ENCODE results near the gene MMP7. TPM values are rescaled to one million over a fixed set of nuclear protein-coding genes. Genes with fewer than 3 reads are reported as not detected.

MMP7 gene, protein sequence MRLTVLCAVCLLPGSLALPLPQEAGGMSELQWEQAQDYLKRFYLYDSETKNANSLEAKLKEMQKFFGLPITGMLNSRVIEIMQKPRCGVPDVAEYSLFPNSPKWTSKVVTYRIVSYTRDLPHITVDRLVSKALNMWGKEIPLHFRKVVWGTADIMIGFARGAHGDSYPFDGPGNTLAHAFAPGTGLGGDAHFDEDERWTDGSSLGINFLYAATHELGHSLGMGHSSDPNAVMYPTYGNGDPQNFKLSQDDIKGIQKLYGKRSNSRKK
- total RNA-seq, result not detected

DNA sequence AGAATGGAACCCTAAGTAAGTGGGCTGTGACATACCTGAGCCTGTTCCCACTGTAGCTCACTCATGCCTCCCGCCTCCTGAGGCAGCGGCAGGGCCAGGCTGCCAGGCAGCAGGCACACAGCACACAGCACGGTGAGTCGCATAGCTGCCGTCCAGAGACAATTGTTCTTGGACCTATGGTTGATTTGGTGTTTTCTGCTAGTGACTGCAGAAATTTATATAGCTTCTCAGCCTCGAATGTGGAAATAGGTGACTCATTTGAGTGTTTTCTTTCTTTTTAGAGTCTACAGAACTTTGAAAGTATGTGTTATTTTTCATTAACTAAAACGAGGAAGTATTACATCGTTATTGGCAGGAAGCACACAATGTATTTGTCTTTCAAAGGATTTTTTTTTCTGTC lies at the start of gene MMP7:
TSS of gene MMP7 (minus strand) at position 190 of the 400 bp plus-strand sequence. CDS start at position 143, 47 bp downstream.
- peaks cover 7% of the 10 kb centered on the region for H3K27me3 Mint-ChIP-seq (ENCODE audit: low read depth)
- no peaks in the 10 kb centered on the region for H3K9me3 Mint-ChIP-seq
- no peak within 1 kb of the TSS for H3K27ac Mint-ChIP-seq
- no peaks in the 10 kb centered on the region for H3K4me1 Mint-ChIP-seq (ENCODE audit: low read depth)
- ATAC-seq (replicated peaks in 1 of 2) (no peak), DNase-seq (no peak)
- H3K4me3 Mint-ChIP-seq, result no peak within 1 kb of the TSS
- H3K36me3 Mint-ChIP-seq (ENCODE audit: insufficient read depth in 2 of 2), result no peaks in the 10 kb centered on the region

DNA sequence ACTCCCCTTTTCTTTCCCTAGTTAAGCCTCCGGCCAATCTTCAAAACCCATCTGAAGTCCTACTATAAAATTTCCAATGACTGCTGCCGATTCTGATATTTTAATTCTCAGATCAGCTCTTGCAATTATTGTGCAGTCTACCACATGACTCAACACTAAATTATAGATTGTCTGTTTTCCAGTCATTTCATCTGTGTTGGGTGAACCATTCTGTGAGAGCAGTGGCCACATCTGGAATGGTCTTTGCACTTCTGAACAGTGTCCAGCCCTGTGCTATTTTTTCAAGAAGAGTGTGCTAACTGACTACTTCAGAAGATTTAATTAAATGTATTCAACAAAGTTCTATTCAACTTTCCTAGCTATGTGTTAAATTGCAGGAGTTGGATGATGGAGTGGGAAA lies 47.2 kb upstream of the MMP7 start:
- Mint-ChIP-seq H3K4me3 (no peak overlapping the region), H3K9me3 (no peaks in the 10 kb centered on the region), H3K4me1 (ENCODE audit: low read depth) (peaks cover 36% of the 10 kb centered on the region), H3K27me3 (ENCODE audit: low read depth) (no peaks in the 10 kb centered on the region), H3K36me3 (ENCODE audit: insufficient read depth in 2 of 2) (no peaks in the 10 kb centered on the region), H3K27ac (no peak overlapping the region)
- ATAC-seq (replicated peaks in 1 of 2), result peak in 1 of 2 donors; percentile 40
- DNase-seq, result no peak

DNA sequence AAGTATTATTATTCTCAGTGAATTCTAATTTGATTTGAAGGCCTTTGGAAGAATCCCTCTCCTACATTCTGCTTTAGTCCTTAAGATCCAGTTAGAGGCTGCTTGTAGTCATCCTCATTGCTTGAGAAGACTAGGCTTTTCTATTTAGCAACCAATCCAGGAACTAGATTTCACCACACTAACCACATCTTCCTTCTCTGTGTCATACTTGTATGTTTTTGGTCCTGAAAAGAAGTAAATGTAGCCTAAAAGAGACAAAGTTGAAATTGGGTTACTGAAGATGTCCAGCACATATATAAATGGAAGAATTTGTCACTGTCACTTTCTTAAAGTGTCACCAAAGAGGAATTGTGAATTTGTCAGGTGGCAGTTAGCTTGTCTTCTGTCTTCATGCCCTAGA lies 46.6 kb upstream of the MMP7 start:
- H3K4me1 Mint-ChIP-seq (ENCODE audit: low read depth), result peaks cover 36% of the 10 kb centered on the region
- H3K36me3 Mint-ChIP-seq (ENCODE audit: insufficient read depth in 2 of 2), result no peaks in the 10 kb centered on the region
- H3K27ac Mint-ChIP-seq, result peak overlapping the region; percentile 54
- peak overlapping the region in 1 of 2 donors; percentile 25 for H3K4me3 Mint-ChIP-seq
- peak; percentile 62 to 67 for ATAC-seq (replicated peaks in 1 of 2)
- DNase-seq, result no peak
- H3K27me3 Mint-ChIP-seq (ENCODE audit: low read depth), result no peaks in the 10 kb centered on the region
- H3K9me3 Mint-ChIP-seq, result peaks cover 0 to under 1% of the 10 kb centered on the region in 2 donors

DNA sequence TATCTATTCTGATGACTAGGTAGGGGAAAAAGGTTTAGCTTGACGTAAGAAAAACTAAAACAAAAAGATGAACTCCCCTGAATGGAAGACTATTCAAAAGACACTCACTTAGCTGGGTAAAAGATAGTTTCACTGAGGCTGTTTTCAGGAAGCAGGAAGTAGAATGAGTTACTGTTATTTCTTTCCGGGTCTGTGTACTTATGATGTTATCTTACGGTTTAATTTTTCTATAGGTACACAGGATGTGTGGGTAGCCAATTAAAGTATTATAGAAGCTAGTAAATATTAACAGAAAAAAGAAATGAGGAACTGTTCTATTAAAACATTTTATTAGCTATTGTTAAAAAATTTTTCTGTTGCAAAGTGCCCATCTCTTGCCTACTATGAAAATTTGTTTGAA lies 45.8 kb upstream of the MMP7 start:
- ATAC-seq (replicated peaks in 1 of 2), result no peak
- Mint-ChIP-seq H3K27ac (no peak overlapping the region), H3K4me3 (no peak overlapping the region)

DNA sequence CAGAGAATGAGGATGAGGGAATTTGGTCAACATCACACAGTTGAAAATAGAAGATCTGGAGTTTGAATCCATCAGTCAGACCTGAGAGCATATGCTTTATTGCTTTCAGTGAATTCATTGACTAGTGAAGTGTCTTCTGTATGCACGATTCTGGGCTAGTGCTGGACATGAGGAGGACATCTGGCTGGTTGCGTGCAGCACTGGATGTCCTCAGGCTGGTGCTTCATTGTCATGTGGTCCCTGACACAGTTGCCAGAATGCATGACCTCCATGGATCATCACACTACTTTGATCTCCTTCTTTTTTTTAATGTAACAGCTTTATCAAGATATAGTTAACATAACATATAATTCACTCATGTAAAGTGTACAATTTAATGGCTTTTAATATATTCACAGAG lies 44.5 kb upstream of the MMP7 start:
- peaks cover 28% of the 10 kb centered on the region for H3K4me1 Mint-ChIP-seq (ENCODE audit: low read depth)
- no peak overlapping the region for H3K27ac Mint-ChIP-seq
- no peaks in the 10 kb centered on the region for H3K27me3 Mint-ChIP-seq (ENCODE audit: low read depth)
- H3K36me3 Mint-ChIP-seq (ENCODE audit: insufficient read depth in 2 of 2), result peaks cover 0 to 1% of the 10 kb centered on the region in 2 donors
- peaks cover 0 to 3% of the 10 kb centered on the region in 2 donors for H3K9me3 Mint-ChIP-seq
- DNase-seq (no peak), ATAC-seq (replicated peaks in 1 of 2) (no peak)
- H3K4me3 Mint-ChIP-seq, result no peak overlapping the region

More for the DNA sequence above, 45.8 kb upstream of the MMP7 start:
- peaks cover 0 to 1% of the 10 kb centered on the region in 2 donors for H3K36me3 Mint-ChIP-seq (ENCODE audit: insufficient read depth in 2 of 2)
- H3K9me3 Mint-ChIP-seq, result peaks cover 0 to 3% of the 10 kb centered on the region in 2 donors
- no peaks in the 10 kb centered on the region for H3K27me3 Mint-ChIP-seq (ENCODE audit: low read depth)
- H3K4me1 Mint-ChIP-seq (ENCODE audit: low read depth), result peaks cover 36% of the 10 kb centered on the region
- no peak for DNase-seq

DNA sequence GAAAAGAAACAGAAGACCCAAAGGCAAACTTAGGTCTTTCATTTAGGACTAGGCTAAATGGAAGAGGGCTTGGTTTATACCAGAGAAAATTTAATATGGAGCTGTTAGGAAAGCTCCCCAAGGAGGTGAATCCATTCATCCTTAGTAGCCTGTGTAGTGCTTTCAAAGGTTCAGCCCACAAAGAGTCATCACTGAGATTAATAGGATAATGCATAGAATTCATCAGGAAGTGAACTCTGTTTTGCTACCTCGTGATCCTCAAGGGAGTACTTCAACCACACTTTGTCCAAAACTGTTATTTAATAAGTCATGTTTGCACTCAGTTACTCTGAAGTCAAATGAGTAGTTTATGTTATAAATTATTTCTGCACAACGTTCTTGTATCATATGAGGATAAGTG lies 43.3 kb upstream of the MMP7 start:
- Mint-ChIP-seq H3K36me3 (ENCODE audit: insufficient read depth in 2 of 2) (peaks cover 3 to 8% of the 10 kb centered on the region in 2 donors), H3K27me3 (ENCODE audit: low read depth) (no peaks in the 10 kb centered on the region)

DNA sequence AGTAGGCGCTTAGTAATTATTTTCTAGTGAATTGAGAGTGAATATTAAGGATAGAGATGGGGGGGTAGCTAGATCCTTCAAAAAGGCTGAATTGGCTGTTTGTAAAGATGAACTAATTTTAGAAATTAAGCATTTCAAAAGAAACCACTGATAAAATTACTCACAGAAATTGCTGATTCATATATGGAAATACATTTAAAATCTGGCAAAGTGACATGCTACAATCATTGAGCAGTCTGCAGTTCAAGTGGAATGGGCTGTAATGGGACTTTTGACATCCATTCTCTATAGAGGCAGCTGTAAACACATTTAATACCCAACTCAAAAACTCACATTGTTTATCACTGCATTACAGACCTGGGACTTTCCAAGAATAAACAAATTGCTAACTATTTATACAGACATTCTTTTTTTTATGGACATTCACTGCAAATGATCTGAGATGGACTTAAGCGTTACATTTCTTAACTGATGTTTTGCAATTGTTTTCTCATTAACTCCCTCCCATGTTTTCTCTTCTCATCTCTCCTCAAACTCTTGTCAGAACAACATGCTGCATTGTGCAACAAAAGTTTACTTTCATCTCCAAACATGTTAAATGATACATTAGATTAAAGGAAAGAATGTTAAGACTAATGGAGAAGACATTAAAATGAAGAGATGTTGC lies 42.1 kb upstream of the MMP7 start:
- Mint-ChIP-seq H3K27ac (no peak overlapping the region), H3K9me3 (peaks cover 3 to 13% of the 10 kb centered on the region in 2 donors), H3K36me3 (ENCODE audit: insufficient read depth in 2 of 2) (peaks cover 7 to 15% of the 10 kb centered on the region in 2 donors), H3K4me1 (ENCODE audit: low read depth) (peaks cover 23% of the 10 kb centered on the region), H3K27me3 (ENCODE audit: low read depth) (no peaks in the 10 kb centered on the region), H3K4me3 (no peak overlapping the region)
- DNase-seq (no peak), ATAC-seq (replicated peaks in 1 of 2) (no peak)

More for the DNA sequence above, 43.3 kb upstream of the MMP7 start:
- Mint-ChIP-seq H3K27ac (no peak overlapping the region), H3K4me1 (ENCODE audit: low read depth) (peaks cover 24% of the 10 kb centered on the region), H3K4me3 (no peak overlapping the region), H3K9me3 (peaks cover 0 to 9% of the 10 kb centered on the region in 2 donors)
- no peak for DNase-seq
- ATAC-seq (replicated peaks in 1 of 2), result no peak

DNA sequence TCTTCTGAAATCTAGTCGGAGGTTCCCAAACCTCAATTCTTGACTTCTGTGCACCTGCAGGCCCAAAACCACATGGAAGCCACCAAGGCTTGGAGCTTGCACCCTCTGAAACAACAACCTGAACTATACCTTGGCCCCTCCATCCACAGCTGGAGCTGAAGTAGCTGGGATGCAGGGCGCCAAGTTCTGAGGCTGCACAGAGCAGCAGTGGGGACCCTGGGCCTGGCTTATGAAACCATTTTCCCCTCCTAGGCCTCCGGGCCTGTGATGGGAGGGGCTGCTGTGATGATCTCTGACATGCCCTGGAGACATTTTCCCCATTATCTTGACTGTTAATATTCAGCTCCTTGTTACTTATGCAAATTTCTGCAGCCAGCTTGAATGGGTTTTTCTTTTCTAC lies 38.3 kb upstream of the MMP7 start:
- ATAC-seq (replicated peaks in 1 of 2), result no peak
- Mint-ChIP-seq H3K36me3 (ENCODE audit: insufficient read depth in 2 of 2) (peaks cover 14 to 23% of the 10 kb centered on the region in 2 donors), H3K27me3 (ENCODE audit: low read depth) (no peaks in the 10 kb centered on the region), H3K27ac (no peak overlapping the region), H3K4me3 (no peak overlapping the region), H3K9me3 (peaks cover 6 to 18% of the 10 kb centered on the region in 2 donors), H3K4me1 (ENCODE audit: low read depth) (peaks cover 4% of the 10 kb centered on the region)
- DNase-seq, result no peak

DNA sequence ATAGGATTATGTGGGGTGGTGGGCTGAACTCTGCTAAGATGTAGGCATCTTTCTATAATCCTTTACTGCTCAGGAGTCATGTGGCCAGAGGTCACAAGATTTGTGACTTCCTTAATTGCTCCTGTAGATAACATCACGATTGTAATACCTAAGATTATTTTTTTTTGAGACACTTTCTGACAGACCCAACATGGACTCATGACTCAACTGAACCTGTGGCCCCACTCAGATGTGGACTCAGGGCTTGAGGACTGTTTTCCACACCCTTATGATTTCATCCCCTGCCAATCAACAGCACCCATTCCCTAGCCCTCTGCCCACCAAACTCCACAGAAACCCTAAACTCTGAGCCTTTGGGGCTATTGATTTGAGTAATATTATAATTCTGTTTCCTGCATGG lies 35.6 kb upstream of the MMP7 start:
- Mint-ChIP-seq H3K4me1 (ENCODE audit: low read depth) (peaks cover 21% of the 10 kb centered on the region), H3K27me3 (ENCODE audit: low read depth) (no peaks in the 10 kb centered on the region), H3K36me3 (ENCODE audit: insufficient read depth in 2 of 2) (peaks cover 14 to 21% of the 10 kb centered on the region in 2 donors), H3K4me3 (no peak overlapping the region), H3K27ac (no peak overlapping the region), H3K9me3 (peaks cover 6 to 15% of the 10 kb centered on the region in 2 donors)
- no peak for ATAC-seq (replicated peaks in 1 of 2)
- no peak for DNase-seq

DNA sequence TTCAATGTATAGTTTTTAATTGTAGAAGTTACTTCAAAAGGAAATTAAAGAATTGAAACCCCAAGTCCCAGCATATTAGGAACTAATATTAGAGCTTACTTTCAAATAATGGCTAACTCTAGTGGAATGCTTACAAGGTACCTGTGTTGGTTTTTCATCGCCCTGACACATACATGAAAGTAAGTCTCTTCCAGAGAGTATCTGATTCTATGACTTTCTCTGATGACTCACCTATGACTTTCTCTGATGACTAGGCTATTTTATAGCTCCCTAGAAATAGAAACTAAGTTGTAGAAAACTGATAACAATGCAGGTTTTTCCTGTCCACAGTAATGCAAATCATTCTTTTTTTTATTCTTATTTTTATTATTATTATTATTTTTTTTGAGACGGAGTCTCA lies 33.6 kb upstream of the MMP7 start:
- H3K27me3 Mint-ChIP-seq (ENCODE audit: low read depth), result no peaks in the 10 kb centered on the region
- ATAC-seq (replicated peaks in 1 of 2) (peak; percentile 98 to 99), DNase-seq (no peak)
- H3K9me3 Mint-ChIP-seq, result peaks cover 6 to 10% of the 10 kb centered on the region in 2 donors
- H3K27ac Mint-ChIP-seq, result peak overlapping the region; percentile 65
- H3K4me1 Mint-ChIP-seq (ENCODE audit: low read depth), result peaks cover 37% of the 10 kb centered on the region
- H3K36me3 Mint-ChIP-seq (ENCODE audit: insufficient read depth in 2 of 2), result peaks cover 12 to 16% of the 10 kb centered on the region in 2 donors
- no peak overlapping the region for H3K4me3 Mint-ChIP-seq

DNA sequence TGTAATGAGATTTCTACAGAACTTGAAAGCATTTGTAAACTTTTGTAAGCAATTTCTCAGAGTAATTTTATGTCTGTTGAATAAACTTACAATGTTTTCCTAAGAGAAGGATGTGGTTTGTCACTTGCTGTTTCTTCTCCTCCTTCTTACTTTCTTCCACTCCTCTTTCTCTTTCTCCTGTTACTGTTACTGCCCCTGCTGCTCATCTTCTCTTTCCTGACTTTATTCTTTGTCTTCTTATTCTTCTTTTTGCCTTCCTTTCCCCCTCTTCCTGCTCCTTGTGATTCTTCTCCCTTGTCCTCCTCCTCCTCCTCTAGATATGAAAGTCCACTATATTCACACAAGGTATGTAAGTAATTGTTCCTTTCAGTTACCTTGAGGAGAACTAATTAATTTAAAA lies 31.1 kb upstream of the MMP7 start:
- ATAC-seq (replicated peaks in 1 of 2) (no peak), DNase-seq (no peak)
- H3K36me3 Mint-ChIP-seq (ENCODE audit: insufficient read depth in 2 of 2), result peaks cover 2 to 5% of the 10 kb centered on the region in 2 donors
- no peak overlapping the region for H3K4me3 Mint-ChIP-seq
- H3K27ac Mint-ChIP-seq, result no peak overlapping the region
- H3K9me3 Mint-ChIP-seq, result peaks cover 0 to 4% of the 10 kb centered on the region in 2 donors
- no peaks in the 10 kb centered on the region for H3K27me3 Mint-ChIP-seq (ENCODE audit: low read depth)
- peaks cover 37% of the 10 kb centered on the region for H3K4me1 Mint-ChIP-seq (ENCODE audit: low read depth)

DNA sequence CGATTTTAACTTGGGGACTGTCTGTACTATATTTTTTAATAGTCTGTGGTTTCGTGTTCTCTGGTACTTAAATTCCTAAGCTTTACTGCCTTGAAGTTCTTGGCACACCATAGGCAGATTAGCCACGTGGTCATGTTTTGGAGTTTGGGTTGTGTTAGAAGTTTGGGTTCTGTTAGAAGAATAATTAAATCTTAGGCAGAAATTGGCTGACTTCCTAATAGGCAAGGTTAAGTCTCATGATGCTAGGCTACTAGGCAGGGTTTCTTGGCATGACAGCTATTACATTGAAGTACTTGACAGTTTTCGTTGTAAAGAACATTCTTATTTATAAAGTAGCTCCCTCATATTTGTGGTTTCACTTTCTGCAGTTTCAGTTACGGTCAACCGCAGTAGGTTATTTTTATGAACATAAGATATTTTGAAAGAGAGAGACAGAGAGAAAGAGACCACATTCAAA lies 30.0 kb upstream of the MMP7 start:
- no peaks in the 10 kb centered on the region for H3K27me3 Mint-ChIP-seq (ENCODE audit: low read depth)
- H3K36me3 Mint-ChIP-seq (ENCODE audit: insufficient read depth in 2 of 2), result no peaks in the 10 kb centered on the region
- peaks cover 37% of the 10 kb centered on the region for H3K4me1 Mint-ChIP-seq (ENCODE audit: low read depth)
- ATAC-seq (replicated peaks in 1 of 2) (peak; percentile 38 to 46), DNase-seq (no peak)
- H3K4me3 Mint-ChIP-seq, result peak overlapping the region; percentile 39 to 75
- no peaks in the 10 kb centered on the region for H3K9me3 Mint-ChIP-seq
- peak overlapping the region; percentile 40 for H3K27ac Mint-ChIP-seq

DNA sequence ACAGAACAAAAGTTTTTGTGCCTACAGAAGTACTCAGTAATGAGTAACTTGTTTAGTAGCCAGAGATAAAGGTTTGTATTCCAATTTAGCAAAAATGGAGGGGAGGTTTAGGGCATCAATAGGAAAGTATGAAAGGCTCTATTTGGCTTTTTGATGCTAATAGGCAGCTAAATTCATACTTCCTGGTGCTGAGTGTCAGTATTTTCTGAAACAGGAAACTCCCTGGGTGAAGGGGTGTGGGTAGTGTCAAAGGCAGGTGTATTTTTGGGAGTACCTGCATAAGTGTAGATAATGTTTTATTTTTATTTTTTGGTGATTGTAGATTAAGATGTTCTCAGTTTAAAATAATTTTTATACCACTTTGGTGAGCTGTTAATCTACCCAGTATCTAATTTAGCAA lies 29.3 kb upstream of the MMP7 start:
- no peak for ATAC-seq (replicated peaks in 1 of 2)
- peaks cover 37% of the 10 kb centered on the region for H3K4me1 Mint-ChIP-seq (ENCODE audit: low read depth)
- no peaks in the 10 kb centered on the region for H3K27me3 Mint-ChIP-seq (ENCODE audit: low read depth)
- no peak overlapping the region for H3K27ac Mint-ChIP-seq
- no peaks in the 10 kb centered on the region for H3K9me3 Mint-ChIP-seq
- no peak overlapping the region for H3K4me3 Mint-ChIP-seq
- no peak for DNase-seq
- H3K36me3 Mint-ChIP-seq (ENCODE audit: insufficient read depth in 2 of 2), result no peaks in the 10 kb centered on the region

Data from activated T-cell treated with anti-CD3 and anti-CD28 coated beads, Interleukin-2, amount 50 U/mL, for 72 hours (primary cell).